ENCODE measurements around the gene GRPEL1. TPM values are rescaled to one million over a fixed set of nuclear protein-coding genes. Genes with fewer than 3 reads are reported as not detected.
A peak's percentile ranks its signal among the peaks of the same experiment; 100 is the strongest.
"Not testable (repeated sequence)": the region's sequence is repeated elsewhere in the genome, so short reads cannot be mapped to it uniquely, and the experiment has no call there.

The GRPEL1 gene
- total RNA-seq, 1 experiment from 2014 or later: 24.5 TPM

DNA sequence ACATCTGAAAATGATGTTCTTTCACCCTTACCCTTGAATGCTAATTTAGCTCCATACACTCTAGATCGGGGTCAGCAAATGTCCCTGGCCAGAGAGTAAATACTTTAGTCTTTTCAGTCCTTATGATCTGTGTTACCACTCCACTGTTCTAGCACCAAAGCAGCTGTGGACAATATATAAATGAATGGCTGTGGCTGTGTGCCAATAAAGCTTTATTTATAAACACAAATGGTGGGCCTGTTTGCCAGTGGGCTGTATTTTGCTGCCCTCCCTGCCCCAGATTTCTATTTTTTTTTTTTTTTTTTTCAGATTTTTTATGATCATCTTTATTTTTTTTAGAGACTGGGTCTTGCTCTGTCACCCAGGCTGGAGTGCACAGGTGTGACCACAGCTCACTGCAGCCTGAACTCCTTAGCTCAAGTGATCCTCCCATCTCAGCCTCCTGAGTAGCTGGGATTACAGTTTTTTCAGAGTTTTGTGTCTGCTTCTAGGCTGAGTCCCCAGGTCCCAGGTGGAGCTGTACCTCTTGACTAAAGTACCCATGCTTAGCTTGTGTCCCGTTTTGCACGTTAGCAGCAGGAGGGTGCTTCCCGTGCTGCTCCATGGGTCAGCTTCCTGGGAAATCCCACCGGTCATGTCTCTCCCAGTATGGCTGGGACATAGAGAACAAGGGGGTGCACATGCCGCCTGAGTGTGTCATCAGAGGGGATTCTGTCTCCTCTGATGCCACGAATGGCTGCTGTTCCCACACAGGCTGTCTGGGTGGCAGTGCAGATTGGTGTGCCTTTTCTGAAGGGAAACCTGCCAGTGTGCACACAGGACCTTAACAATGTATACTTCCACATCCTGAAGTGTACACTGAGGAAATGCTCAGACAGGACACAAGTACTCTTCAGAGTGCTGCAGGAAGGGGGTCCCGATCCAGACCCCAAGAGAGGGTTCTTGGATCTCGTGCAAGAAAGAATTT is 16.0 kb upstream of the GRPEL1 start:
- Histone ChIP-seq H3K27me3 (replicated peaks) (no peaks in the 10 kb centered on the region; the same call in 1 of the 2 replicates), H3K4me3 (no peak overlapping the region)
- DNase-seq (ENCODE audit: low read depth in 1 of 2, low spot score in 2 of 2): no peak

DNA sequence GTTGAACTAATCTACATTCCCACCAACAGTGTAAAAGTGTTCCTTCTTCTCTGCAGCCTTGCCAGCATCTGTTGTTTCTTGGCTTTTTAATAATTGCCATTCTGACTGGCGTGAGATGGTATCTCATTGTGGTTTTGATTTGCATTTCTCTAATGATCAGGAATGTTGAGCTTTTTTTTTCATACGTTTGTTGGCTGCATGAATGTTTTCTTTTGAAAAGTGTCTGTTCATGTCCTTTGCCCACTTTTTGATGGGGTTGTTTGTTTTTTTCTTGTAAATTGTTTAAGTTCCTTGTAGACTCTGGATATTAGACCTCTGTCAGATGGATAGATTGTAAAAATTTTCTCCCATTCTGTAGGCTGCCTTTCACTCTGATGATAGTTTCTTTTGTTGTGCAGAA is 12.0 kb upstream of the GRPEL1 start:
- H3K27me3 ChIP-seq (replicated peaks); H3K4me3 ChIP-seq; H3K36me3 ChIP-seq; H3K9me3 ChIP-seq (replicated peaks); H3K4me1 ChIP-seq (replicated peaks); DNase-seq (ENCODE audit: low read depth in 1 of 2, low spot score in 2 of 2); H3K27ac ChIP-seq: not testable (repeated sequence)

More for the DNA sequence above, 16.0 kb upstream of the GRPEL1 start:
- Histone ChIP-seq H3K27ac (no peak overlapping the region), H3K9me3 (replicated peaks) (no peaks in the 10 kb centered on the region), H3K36me3 (no peaks in the 10 kb centered on the region), H3K4me1 (replicated peaks) (no peaks in the 10 kb centered on the region)

DNA sequence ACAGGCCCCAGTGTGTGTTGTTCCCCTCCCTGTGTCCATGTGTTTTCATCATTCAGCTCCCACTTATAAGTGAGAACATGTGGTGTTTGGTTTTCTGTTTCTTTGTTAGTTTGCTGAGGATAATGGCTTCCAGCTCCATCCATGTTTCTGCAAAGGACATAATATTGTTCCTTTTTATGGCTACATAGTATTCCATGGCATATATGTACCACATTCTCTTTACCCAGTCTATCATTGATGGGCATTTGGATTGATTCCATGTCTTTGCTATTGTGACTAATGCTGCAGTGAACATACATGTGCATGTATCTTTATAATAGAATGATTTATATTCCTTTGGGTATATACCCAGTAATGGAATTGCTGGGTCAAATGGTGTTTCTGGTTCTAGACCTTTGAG is 11.6 kb upstream of the GRPEL1 start:
- H3K4me1 ChIP-seq (replicated peaks); H3K27ac ChIP-seq; H3K27me3 ChIP-seq (replicated peaks); H3K9me3 ChIP-seq (replicated peaks); DNase-seq (ENCODE audit: low read depth in 1 of 2, low spot score in 2 of 2); H3K36me3 ChIP-seq; H3K4me3 ChIP-seq: not testable (repeated sequence)

DNA sequence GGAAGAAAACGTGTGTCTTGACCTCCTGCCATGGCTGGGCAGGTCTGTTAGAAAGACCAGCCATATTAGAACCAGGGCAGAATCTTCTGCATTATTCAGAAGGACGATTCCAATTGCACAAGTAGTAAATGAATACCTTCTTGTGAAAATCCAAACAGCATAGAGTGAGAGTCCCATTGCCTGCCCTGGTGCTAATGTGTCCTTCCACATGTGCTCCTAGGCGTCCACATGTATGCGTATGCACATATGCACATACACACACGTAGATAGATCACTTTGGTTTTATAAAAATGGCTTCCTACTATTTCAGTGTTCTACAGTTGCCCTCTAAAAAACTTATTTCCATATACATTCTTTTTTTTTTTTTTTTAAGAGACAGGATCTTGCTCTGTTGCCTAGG is 10.2 kb upstream of the GRPEL1 start:
- Histone ChIP-seq H3K27ac (no peak overlapping the region), H3K4me3 (no peak overlapping the region), H3K27me3 (replicated peaks) (no peaks in the 10 kb centered on the region), H3K9me3 (replicated peaks) (no peaks in the 10 kb centered on the region), H3K36me3 (no peaks in the 10 kb centered on the region), H3K4me1 (replicated peaks) (no peaks in the 10 kb centered on the region)
- DNase-seq (ENCODE audit: low read depth in 1 of 2, low spot score in 2 of 2): no peak

DNA sequence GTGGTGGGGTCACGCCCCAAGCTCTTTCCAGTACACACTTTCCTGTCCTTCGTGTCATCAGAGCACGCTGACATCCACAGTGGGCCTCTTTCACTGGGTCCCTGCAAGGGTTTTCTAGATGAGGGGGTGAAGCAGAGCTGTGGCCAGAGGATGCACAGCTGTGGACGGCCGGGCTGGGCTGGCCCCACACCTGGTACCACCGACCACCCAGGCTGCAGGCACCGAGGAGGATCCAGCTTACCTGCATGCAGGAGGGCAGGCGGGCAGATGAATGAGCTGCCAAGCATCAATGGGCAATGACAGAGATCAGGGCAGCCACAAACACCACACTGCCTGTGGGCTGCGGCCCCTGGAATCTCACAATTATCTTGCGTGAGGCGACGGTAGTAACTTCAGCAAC is 9.5 kb upstream of the GRPEL1 start:
- Histone ChIP-seq H3K36me3 (no peaks in the 10 kb centered on the region), H3K27ac (no peak overlapping the region), H3K9me3 (replicated peaks) (no peaks in the 10 kb centered on the region), H3K4me3 (no peak overlapping the region), H3K27me3 (replicated peaks) (no peaks in the 10 kb centered on the region), H3K4me1 (replicated peaks) (no peaks in the 10 kb centered on the region)
- DNase-seq (ENCODE audit: low read depth in 1 of 2, low spot score in 2 of 2): no peak

DNA sequence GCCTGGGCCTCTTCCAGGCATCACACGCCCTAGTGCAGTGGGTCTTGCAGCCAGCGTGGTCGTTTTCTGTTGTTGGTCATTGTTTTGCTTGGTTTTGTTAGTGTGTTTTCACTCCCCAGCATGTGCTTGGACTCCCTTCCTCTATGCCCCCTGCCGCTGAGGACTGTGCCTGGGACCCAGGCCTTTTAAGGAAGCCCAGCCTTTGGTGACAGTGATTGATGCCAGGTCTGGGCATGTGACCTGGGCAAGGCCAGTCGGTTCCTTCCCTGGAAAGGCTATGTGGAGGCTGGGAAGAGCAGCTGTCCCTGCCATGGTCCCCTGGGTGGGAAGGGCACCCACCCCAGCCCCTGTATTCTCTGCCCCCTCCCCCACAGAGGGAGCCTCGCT is 8.8 kb upstream of the GRPEL1 start:
- Histone ChIP-seq H3K9me3 (replicated peaks) (no peaks in the 10 kb centered on the region), H3K4me3 (no peak overlapping the region), H3K27me3 (replicated peaks) (no peaks in the 10 kb centered on the region), H3K36me3 (no peaks in the 10 kb centered on the region), H3K4me1 (replicated peaks) (no peaks in the 10 kb centered on the region), H3K27ac (no peak overlapping the region)
- DNase-seq (ENCODE audit: low read depth in 1 of 2, low spot score in 2 of 2): no peak

DNA sequence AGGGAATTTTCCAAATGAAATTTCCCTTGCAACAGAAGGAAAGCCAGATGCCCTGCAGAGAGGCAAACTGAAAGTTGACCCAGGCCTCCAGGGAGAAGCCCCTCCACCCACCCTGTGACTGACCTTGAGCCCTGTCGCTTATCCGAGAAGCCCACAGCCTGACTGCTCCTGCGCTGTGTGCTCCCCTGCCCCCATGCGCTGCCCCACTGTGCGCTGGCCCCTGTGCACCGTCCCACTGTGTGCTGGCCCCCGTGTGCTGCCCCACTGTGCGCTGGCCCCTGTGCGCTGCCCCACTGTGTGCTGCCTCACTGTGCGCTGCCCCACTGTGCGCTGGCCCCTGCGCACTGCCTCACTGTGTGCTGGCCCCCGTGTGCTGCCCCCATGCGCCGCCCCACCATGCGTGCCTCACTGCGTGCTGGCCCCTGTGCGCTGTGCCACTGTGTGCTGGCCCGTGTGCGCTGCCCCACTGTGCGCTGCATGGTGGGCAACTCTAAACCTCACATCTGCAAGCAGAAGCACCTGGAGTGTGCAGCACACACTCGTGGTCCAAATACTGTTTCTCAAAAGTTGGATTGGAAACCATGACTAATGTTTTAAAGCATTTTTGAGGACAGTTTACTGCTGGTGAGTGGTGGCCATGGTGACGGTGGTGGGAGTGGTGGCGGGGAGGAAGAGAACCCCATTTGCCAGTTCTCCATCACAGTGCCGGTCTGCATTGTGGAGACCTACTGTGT is 8.3 kb upstream of the GRPEL1 start:
- H3K36me3 ChIP-seq: no peaks in the 10 kb centered on the region
- H3K27ac ChIP-seq: no peak overlapping the region
- no peak for DNase-seq (ENCODE audit: low read depth in 1 of 2, low spot score in 2 of 2)
- no peaks in the 10 kb centered on the region for H3K4me1 ChIP-seq (replicated peaks)
- no peaks in the 10 kb centered on the region for H3K27me3 ChIP-seq (replicated peaks)
- H3K4me3 ChIP-seq: no peak overlapping the region
- H3K9me3 ChIP-seq (replicated peaks): no peaks in the 10 kb centered on the region

DNA sequence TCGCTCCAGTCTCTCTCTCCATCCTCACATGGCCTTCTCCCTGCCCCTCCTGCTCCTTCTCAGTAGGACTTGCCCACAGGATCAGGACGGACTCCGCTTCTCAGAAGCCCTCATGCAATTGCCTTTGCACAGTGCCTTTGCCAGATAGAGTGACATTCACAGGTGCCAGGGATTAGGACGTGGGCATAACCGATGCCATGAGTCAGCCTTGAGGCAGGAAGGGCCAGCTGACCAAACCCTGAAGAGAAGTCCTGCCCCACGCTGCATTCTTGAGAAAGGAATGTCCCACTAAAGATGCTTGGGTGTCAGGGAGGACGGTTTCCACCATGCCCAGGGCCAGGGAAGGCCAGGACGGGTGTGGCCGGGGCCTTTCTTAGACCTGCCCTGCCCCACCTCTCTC is 6.6 kb upstream of the GRPEL1 start:
- no peak overlapping the region for H3K4me3 ChIP-seq
- H3K27me3 ChIP-seq (replicated peaks): no peaks in the 10 kb centered on the region
- no peak overlapping the region for H3K27ac ChIP-seq
- no peak for DNase-seq (ENCODE audit: low read depth in 1 of 2, low spot score in 2 of 2)
- no peaks in the 10 kb centered on the region for H3K4me1 ChIP-seq (replicated peaks)
- H3K9me3 ChIP-seq (replicated peaks): no peaks in the 10 kb centered on the region
- no peaks in the 10 kb centered on the region for H3K36me3 ChIP-seq

DNA sequence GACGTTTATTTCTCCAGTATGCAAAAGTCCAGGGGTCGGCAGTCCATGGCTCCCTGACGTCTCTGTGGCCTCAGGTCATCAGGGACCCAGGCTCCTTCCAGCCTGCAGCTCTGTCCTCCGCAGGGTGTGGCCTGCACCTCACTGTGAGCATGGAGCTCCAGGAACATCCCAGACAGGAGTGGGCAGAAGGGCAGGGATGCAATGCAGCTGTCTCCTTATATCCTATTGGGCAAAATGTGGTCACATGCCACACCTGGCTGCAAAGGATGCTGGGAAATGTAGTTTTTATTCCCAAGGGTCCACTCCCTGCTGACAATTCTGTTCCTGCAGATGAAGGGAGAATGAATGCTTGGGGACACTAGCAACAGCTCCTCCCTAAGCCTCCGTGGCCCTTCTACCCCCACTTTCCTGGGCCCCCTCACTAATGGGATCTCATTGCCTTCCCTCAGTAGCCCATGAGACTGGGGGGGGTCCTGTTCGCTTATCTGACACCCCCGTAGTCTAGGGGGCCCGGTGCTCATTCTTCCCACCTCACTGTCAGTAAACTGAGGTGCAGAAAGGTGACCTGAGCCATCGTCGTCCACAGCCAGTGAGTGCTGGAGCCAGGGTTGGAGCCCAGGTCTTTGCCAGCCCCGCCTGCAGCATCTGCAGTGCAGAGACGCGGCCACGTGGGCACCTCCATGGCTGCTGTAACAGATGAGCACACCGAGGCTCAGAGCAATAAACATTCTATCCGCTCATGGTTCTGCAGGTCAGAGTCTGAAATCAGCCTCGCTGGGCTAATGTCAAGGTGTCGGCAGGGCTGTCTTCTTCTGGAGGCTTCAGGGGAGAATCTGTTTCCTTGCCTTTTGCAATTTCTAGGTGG is 5.9 kb upstream of the GRPEL1 start:
- DNase-seq (ENCODE audit: low read depth in 1 of 2, low spot score in 2 of 2): peak in 1 of 2 experiments; percentile 9
- H3K27me3 ChIP-seq (replicated peaks): no peaks in the 10 kb centered on the region
- H3K4me3 ChIP-seq: no peak overlapping the region
- H3K27ac ChIP-seq: no peak overlapping the region
- H3K4me1 ChIP-seq (replicated peaks): peaks cover 3% of the 10 kb centered on the region; the same call in 1 of the 2 replicates
- H3K9me3 ChIP-seq (replicated peaks): no peaks in the 10 kb centered on the region
- no peaks in the 10 kb centered on the region for H3K36me3 ChIP-seq

DNA sequence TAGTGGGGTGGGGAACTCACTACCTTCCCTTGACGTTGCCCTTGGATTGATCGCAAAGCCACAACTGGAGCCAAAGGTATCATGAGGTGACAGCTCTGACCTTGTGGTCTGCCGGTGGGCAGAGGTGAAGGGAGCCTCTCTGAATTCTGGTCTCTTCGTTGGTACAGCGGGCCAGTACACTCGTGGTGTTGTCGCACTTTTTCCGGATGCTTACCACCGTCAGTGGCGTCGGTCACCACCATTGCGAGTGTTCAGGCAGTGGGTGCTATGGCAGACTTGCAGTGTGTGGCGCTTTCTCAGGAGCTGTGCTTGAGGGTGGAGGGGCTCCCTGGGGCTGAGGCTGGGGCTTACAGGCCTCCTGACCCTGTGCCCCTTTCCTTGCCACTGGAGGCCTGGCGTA is 5.2 kb upstream of the GRPEL1 start:
- no peak for DNase-seq (ENCODE audit: low read depth in 1 of 2, low spot score in 2 of 2)
- no peak overlapping the region for H3K27ac ChIP-seq
- H3K27me3 ChIP-seq (replicated peaks): no peaks in the 10 kb centered on the region
- no peaks in the 10 kb centered on the region for H3K9me3 ChIP-seq (replicated peaks)
- no peak overlapping the region for H3K4me3 ChIP-seq
- peaks cover 3% of the 10 kb centered on the region; the same call in 1 of the 2 replicates for H3K4me1 ChIP-seq (replicated peaks)
- H3K36me3 ChIP-seq: no peaks in the 10 kb centered on the region

DNA sequence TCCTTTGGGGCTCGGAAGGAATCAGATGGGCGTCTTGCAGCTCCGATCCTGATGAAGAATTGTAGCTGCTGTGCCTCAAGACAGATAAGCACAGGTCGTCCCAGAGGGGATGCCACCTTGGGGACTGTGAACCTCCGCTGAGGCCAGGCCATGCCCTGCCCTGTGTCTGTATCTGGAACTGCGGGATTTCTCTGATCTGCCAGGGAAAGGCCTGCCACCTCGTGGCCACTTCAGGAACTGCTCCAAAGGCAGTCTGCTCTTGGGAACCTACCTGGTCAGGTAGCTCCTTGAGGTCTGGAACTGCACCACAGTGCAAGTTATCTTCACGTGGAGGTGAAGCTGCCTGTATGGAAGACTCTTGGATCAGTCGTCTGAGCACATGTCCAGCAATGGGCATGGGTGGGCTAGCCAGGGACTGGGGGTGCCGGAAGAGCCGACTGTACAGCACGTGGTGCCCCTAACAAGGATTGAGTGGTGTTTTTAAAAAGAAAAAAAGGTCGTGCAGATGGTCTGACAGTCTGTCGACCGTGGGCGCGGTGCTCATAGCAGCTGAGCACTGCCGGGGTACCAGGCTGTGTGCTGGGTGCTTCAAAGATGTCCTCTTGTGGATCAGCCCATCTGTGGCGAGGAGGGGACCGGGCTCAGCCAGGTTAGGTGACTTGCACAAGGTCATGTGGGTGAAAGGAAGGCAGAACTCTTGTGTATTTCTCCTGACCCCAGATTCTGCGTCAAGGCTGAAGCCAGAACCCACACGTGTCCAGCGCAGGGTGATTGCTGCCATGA is 3.1 kb upstream of the GRPEL1 start:
- Histone ChIP-seq H3K27ac (no peak overlapping the region), H3K4me1 (replicated peaks) (peaks cover 8% of the 10 kb centered on the region; the same call in 1 of the 2 replicates), H3K27me3 (replicated peaks) (no peaks in the 10 kb centered on the region), H3K9me3 (replicated peaks) (no peaks in the 10 kb centered on the region), H3K4me3 (no peak overlapping the region), H3K36me3 (peaks cover 6% of the 10 kb centered on the region; the same call in 1 of the 2 replicates)
- peak; percentile 36 to 52 for DNase-seq (ENCODE audit: low read depth in 1 of 2, low spot score in 2 of 2)

DNA sequence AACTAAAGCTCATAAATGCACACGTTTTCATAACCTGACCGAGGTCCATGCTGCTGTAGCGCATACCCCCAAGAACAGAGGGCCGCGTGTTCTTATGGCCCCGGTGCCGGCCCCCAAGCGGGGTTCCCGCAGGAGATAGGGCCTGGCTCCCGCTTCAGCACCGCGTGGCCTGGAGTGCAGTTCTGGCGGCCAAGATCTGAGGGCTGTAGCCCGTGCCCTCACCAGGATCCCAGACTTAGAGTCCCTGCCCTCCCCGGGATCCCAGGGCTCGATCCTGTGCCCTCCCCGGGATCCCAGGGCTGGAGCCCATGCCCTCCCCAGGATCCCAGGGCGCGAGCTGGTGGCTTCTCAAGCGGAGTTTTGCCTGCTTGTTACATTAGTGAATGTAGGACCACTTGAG is 1.0 kb upstream of the GRPEL1 start:
- no peaks in the 10 kb centered on the region for H3K9me3 ChIP-seq (replicated peaks)
- H3K36me3 ChIP-seq: peaks cover 11% of the 10 kb centered on the region; the same call in 1 of the 2 replicates
- DNase-seq (ENCODE audit: low read depth in 1 of 2, low spot score in 2 of 2): no peak
- no peaks in the 10 kb centered on the region for H3K27me3 ChIP-seq (replicated peaks)
- H3K4me1 ChIP-seq (replicated peaks): peaks cover 8% of the 10 kb centered on the region; the same call in 1 of the 2 replicates
- no peak overlapping the region for H3K27ac ChIP-seq
- H3K4me3 ChIP-seq: peak overlapping the region; percentile 85

All from SJSA1 (cell line).